Calu3 (cell line): ENCODE results near the gene MYO10. TPM values are rescaled to one million over a fixed set of nuclear protein-coding genes. Genes with fewer than 3 reads are reported as not detected.

Experiments
- BruUV-seq: library from RNA; stranded (reverse); fragments of 400-500 nt; replicated peaks from 2 replicates; lab custom pipeline; 2021; lab: Mats Ljungman, UMichigan
- CTCF ChIA-PET: fragments of 300-600 bp; sonication (Branson Sonifier 250); formaldehyde crosslinking; loops from one replicate; lab custom pipeline; 2022; ENCODE audit warnings: antibody characterized with exemption; lab: Charles Lee
- DNase-seq: peaks from one replicate; pipeline ENCODE4 v3.0.0; 2022
- H3K27ac Mint-ChIP-seq: one replicate; pipeline ENCODE4 v1.8.0; 2022; ENCODE audit warnings: mixed read lengths; ENCODE audit not compliant: unreplicated experiment
- H3K27me3 Mint-ChIP-seq: one replicate; pipeline ENCODE4 v1.8.0; 2022; ENCODE audit warnings: mixed read lengths; ENCODE audit not compliant: unreplicated experiment
- H3K36me3 Mint-ChIP-seq: one replicate; pipeline ENCODE4 v1.8.0; 2022; ENCODE audit warnings: mild to moderate bottlenecking, moderate library complexity, mixed read lengths; ENCODE audit not compliant: insufficient read depth, unreplicated experiment
- H3K4me1 Mint-ChIP-seq: one replicate; pipeline ENCODE4 v1.8.0; 2022; ENCODE audit warnings: mild to moderate bottlenecking, low read depth, mixed read lengths; ENCODE audit not compliant: unreplicated experiment
- H3K4me3 Mint-ChIP-seq: one replicate; pipeline ENCODE4 v1.8.0; 2022; ENCODE audit warnings: mild to moderate bottlenecking, low read depth, moderate library complexity, mixed read lengths; ENCODE audit not compliant: unreplicated experiment
- H3K9me3 Mint-ChIP-seq: one replicate; pipeline ENCODE4 v1.8.0; 2022; ENCODE audit warnings: low read depth, mixed read lengths; ENCODE audit not compliant: unreplicated experiment
- intact Hi-C: fragments of 100-400 bp; cut with micrococcal nuclease; formaldehyde crosslinking; loops from one replicate; pipeline ENCODE4 v1.10.0; 2022; ENCODE audit not compliant: unreplicated experiment
- total RNA-seq: library from RNA; stranded (reverse); gene quantifications from 2 replicates; pipeline ENCODE4 v1.2.3, GENCODE V29; 2022
- TF ChIP-seq, protein P1 (sequence below): fragments of 200-600 bp; IDR thresholded peaks from one replicate; pipeline ENCODE4 v1.8.0; 2022; ENCODE audit warnings: antibody characterized with exemption; ENCODE audit not compliant: unreplicated experiment

The MYO10 gene
- total RNA-seq, 1 experiment from 2014 or later: 101 TPM

DNA sequence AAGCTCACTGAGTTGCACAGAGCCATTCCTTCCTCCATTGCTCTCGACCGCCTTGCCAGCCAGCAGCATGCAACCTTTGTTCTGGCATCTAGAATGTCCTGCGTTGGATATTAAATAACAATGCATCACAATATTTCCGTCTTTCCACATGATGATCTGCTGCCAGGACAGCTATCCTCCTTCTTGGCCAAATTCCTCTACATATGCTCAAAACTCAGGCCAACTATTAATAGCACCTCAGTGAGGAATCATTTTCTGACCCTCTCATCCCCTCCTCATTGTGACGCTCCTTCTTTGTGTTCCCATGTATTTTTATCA lies 128.6 kb downstream of the MYO10 start:
- peaks cover 52% of the 10 kb centered on the region for H3K4me1 Mint-ChIP-seq
- no peak overlapping the region for H3K27ac Mint-ChIP-seq
- BruUV-seq: no TSS peak
- H3K9me3 Mint-ChIP-seq: no peaks in the 10 kb centered on the region
- H3K27me3 Mint-ChIP-seq: no peaks in the 10 kb centered on the region
- intact Hi-C loops: no loop called here
- no peak overlapping the region for H3K4me3 Mint-ChIP-seq
- H3K36me3 Mint-ChIP-seq: peaks cover 21% of the 10 kb centered on the region
- CTCF ChIA-PET: no interaction called here
- TF ChIP-seq, protein P1, sequence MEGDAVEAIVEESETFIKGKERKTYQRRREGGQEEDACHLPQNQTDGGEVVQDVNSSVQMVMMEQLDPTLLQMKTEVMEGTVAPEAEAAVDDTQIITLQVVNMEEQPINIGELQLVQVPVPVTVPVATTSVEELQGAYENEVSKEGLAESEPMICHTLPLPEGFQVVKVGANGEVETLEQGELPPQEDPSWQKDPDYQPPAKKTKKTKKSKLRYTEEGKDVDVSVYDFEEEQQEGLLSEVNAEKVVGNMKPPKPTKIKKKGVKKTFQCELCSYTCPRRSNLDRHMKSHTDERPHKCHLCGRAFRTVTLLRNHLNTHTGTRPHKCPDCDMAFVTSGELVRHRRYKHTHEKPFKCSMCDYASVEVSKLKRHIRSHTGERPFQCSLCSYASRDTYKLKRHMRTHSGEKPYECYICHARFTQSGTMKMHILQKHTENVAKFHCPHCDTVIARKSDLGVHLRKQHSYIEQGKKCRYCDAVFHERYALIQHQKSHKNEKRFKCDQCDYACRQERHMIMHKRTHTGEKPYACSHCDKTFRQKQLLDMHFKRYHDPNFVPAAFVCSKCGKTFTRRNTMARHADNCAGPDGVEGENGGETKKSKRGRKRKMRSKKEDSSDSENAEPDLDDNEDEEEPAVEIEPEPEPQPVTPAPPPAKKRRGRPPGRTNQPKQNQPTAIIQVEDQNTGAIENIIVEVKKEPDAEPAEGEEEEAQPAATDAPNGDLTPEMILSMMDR: no peak
- no peak for DNase-seq

DNA sequence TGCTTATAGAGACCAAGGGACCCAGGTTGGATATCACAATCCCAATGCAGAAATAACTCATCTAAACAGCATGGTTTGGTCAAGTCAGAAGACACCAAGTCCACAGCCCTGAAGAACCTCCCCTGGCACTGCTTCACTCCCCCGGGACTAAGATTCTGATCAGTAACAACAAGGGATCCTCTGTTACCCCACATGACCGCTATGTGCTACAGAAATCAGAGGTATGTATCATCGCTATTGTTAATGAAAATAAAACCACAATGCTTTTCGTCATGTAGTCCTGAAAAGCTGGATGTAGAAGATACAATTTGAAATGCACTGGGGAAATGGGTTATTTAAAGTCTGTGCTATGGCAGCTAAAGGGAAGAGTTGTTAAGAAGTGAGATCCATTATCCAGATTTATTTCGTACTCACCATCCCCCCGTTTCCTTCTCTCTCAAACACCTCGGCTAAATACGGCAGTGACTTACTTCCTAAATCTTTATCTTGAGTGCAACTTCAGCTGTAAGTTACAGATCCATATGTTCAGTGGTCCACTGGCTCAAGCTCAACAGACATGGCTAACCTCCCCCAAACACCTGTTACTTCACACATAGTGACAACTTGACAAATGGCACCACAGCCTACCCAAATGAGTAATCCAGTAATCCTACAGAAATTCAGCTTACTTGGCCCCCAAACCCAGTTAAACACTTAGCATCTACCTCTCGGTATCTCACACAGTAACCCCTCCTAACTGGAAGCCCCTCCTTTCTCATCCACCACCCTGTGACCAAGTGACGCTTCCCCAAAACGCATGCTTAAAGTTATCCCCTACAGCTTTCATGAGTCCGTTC lies 129.2 kb downstream of the MYO10 start:
- DNase-seq: no peak
- no peaks in the 10 kb centered on the region for H3K9me3 Mint-ChIP-seq
- no peak overlapping the region for H3K27ac Mint-ChIP-seq
- TF ChIP-seq, protein P1: no peak
- CTCF ChIA-PET: interaction anchor here (0.7 kb wide), 1 partner anchor 51 kb away, joined by 3 read pairs; no protein-coding TSS in a partner anchor
- H3K27me3 Mint-ChIP-seq: no peaks in the 10 kb centered on the region
- peaks cover 46% of the 10 kb centered on the region for H3K4me1 Mint-ChIP-seq
- peaks cover 17% of the 10 kb centered on the region for H3K36me3 Mint-ChIP-seq
- intact Hi-C loops: no loop called here
- BruUV-seq: no TSS peak
- no peak overlapping the region for H3K4me3 Mint-ChIP-seq

DNA sequence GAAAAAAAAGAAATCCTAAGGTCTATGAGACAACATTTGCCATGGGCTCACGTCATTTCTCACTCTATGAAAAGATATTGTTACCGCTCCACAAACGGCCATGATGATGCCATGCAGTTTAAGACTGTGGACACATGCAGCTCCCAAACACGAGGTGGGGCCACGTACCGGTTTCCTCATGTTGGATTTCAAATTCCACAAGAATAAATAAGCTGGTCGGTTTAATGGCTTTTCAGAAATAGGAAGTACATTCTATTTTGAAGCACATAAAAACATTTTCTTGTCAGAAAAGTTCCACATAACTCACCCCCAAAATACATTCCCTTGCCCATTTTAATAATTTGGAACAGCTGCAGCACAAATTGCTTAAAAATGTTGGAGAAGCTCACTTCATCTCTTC lies 130.6 kb downstream of the MYO10 start:
- CTCF ChIA-PET: interaction anchor here (0.6 to 1.0 kb wide), 2 partner anchors 11 to 635 kb away, joined by 3 read pairs; no protein-coding TSS in a partner anchor
- H3K4me3 Mint-ChIP-seq: no peak overlapping the region
- H3K27me3 Mint-ChIP-seq: no peaks in the 10 kb centered on the region
- H3K9me3 Mint-ChIP-seq: no peaks in the 10 kb centered on the region
- H3K27ac Mint-ChIP-seq: no peak overlapping the region
- peaks cover 37% of the 10 kb centered on the region for H3K4me1 Mint-ChIP-seq
- intact Hi-C loops: no loop called here
- no peak for DNase-seq
- TF ChIP-seq, protein P1: no peak
- BruUV-seq: no TSS peak
- peaks cover 11% of the 10 kb centered on the region for H3K36me3 Mint-ChIP-seq

DNA sequence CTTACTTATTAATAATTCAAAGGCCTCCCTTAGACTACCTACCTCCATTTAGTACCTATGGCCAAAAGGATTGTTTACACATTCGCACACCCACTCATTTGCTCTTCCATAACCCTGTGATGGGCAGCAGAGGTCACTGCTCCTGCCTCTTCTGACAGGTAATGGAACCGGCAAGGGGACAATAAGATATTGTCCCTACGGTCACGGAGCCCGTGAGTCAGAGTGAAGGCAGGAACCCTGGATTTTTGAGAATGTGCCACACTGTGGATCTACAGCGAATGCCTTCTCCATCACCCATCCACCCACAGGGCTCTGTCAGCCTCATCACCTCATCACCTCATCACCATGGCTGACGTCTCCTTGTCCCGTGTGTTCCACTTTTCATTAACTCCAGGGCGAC lies 132.3 kb downstream of the MYO10 start:
- Mint-ChIP-seq H3K27ac (peak overlapping the region; percentile 22), H3K27me3 (no peaks in the 10 kb centered on the region), H3K36me3 (peaks cover 13% of the 10 kb centered on the region), H3K9me3 (no peaks in the 10 kb centered on the region), H3K4me3 (no peak overlapping the region), H3K4me1 (peaks cover 28% of the 10 kb centered on the region)
- intact Hi-C loops: no loop called here
- TF ChIP-seq, protein P1: no peak
- no TSS peak for BruUV-seq
- peak; percentile 27 for DNase-seq
- CTCF ChIA-PET: no interaction called here
